HG02884 (cell line): ENCODE results near the gene DAAM1.

Experiments
- ATAC-seq: cut with Tn5 transposase; IDR thresholded peaks from one replicate; pipeline ENCODE4 v1.9.1; 2021; ENCODE audit warnings: mild to moderate bottlenecking, moderate library complexity; ENCODE audit not compliant: unreplicated experiment

DAAM1 gene

DNA sequence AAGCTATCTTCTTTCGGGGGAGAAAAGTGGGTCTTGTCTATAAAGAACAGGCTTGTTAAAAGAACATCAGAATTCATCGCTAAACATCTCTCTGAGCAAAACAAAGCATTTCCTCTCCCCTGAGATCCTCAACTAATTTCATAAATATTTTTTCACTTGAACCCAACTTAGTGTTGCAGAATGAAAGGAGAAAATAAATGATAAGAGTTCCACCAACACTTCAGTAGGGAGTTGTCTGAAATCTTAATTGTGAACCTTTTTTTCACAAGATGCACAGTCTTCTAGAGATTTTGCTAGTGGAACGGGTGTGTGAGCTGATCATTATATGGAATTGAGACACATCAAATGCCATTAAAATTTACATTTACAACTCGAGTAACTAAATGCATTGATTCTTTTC, 1.3 kb upstream of the DAAM1 start:
- ATAC-seq: no peak

DNA sequence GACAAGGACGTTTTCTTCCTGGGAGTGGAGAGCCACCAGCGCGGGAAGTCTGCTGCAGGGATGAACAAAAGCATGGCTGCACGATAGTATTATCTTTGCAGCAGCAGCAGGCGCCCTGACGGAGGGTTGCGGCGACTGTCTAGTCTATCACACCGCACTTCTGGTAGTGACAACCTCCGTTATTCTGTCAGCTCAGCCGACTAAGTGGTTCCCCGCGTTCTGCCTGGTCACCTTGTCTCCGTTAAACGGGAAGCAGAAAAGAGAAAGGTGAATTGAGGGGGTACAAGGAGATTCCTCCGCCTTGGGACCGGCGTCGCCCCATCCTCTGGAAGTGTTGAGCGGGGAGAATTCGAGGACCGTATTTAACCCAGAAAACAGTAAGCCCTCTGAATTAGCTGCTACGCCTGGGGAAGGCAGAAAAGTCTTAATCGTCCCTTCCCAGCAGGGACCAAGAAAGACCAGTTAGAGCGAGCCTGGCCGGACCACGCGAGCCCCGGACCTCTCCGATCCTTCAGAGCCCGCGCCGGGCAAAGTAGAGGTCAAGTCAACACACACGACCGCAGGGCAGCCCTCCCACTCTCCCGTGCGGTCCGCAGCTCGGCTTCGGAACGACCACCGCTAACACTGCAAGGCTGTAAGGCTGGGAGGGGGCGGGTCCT, 536 bp upstream of the DAAM1 start:
- peak; percentile 14 for ATAC-seq

DNA sequence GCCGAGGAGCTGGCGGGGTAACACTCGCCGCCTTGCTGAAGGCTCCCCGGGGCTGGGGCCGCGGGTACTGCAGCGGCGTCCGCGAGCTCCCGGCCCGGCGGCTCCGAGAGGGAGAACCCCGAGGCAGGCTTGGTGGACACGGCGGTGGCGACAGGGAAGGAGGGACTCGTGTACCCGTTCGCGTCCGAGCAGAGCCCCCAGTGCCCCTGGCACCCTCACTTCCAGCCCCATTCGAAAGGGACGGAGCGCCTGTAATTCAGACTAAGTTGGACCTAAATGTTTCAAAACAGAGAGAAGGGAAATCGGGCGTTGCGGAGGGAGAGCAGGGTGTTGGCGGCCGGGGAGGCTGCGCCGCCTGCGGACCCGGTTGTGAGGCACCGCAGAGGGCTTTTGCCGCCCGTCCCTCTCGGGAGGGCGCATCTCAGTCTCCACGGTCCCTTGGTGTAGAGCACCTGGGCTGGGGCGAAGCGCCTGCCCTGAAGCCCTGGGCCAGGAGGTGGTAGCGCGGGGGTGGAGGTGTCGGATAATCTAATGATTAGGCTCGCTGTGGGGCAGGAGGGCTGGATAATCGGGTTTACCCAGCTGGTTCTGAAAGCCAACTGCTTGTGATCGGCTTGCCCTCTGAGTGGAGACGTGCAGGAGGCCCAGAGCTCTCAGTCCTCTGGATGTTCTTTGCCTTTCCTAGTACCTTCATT, 771 bp downstream of the DAAM1 start:
- ATAC-seq: peak; percentile 13

DNA sequence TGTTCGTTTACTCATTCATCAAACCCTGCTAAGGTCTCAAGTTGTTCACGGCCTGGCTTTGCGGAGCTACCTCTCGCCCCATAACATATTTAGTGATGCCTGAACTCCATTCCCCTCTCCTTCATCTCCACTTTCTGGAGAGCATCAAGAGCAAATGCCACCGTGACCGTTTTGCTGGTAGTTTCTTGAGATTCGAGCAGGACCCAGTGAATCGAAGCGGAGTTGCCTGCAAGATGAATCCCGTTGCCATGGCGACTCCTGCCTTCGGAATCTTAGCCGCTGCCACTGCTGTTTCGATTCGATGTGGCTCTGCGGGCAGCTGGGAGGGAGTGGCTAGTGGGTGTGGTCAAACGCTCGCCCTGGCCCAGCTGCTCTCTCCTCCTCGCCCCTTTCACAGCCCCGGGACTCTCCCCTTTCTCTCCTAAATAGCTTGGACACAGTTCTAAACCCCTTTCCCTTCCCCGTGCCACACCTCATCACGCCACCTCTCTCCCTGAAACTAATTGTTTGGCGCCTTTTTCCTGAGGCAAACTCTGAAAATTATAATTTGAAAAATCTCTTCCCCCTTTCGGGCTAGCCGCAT, 1.4 kb downstream of the DAAM1 start:
- ATAC-seq: peak; percentile 41

DNA sequence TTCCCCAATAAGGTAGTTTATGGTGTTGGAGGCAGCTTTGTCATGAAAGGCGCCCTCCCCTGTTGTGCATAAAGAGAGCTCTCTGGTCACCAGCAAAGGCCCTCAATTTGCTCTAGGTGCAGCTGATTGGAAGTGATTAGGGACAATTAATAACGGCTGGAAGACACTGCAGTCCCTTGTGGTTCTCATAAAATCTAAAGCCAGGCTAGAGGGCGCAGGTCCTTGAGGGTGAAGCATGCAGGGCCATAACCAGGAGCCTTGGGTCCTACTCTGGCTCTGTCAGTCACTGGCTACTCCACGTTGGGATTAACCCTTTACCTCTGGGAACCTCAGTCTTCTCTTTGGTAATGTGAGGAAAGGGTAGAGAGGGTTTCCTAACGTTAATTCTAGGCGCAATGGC, 1.9 kb downstream of the DAAM1 start:
- ATAC-seq: peak; percentile 9

DNA sequence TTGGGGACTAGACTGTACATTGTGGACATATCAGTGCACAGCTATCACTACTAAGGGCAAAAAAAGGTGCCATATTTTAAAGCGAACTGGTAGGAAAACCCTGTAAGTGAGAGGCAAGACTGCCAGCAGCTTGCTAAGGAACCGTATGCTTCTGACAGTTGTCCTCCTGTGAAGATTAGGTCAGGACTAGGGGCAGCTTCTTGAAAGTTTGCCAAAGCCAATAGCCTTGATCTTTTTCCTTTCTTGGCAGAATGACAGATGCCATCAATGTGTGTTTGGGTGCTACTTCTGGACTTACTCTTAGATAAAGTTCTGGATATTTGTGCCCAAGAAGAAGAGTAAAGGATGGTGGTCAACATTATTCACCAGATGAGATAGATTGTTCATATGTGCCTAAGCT, 7.4 kb downstream of the DAAM1 start:
- no peak for ATAC-seq

DNA sequence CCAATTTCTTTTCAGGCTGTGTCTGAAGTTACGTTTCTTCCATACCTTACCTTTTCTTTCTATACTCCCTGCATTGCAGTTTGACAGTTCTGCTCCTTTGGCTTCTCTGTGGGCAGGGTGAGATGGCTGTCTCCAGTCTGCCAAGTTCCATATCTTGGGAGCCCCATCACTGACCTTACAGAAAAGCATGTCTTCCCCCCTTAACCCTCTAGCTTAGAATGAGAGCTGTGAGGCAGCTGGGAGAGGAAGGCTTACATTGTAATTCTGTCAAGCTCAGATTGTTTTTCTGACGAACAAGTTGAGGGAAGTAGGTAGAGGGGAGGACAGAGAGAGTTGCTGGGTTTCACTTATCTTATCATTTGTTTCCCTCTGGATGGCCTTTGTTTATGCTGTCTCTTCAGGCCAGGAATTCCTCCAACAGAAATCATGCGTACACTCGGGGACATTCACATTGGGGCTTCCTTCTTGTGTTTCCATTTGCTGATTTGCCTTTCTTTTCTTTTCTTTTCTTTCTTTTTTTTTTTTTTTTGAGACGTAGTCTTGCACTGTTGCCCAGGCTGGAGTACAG, 9.3 kb downstream of the DAAM1 start:
- no peak for ATAC-seq

DNA sequence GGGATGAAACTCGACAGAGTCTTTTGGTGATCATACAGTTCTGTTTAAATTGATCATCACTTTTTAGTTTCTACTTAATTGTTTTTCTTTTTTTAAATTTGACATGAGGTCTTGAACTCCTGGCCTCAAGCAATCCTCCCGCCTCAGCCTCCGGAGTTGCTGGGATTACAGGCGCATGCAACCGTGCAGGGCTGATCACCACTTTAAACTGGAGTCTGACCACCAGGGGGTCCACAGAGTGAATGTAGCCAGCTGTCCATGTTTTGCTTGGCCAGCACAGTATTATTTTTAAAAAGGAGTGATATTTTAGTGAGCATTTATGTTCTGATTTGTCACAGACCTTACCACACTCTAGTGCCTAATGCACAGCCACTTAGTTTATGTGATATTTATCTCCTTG, 10.7 kb downstream of the DAAM1 start:
- no peak for ATAC-seq

DNA sequence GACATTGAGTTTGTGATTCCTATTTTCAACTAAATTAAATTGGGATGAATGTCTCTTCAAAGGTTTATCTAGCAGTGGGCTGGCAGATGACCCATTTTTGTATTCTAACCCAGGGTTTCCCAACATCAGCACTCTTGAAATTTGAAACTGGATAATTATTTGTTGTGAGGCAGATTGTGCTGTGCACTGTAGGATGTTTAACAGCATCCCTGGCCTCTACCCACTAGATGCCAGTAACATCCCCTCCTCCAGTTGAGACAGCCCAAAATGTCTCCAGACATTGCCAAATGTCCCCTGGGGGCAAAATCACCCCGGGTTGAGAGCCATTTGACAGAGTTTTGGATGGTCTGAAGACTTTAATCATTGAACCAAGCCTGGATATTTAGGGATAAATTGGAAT, 11.1 kb downstream of the DAAM1 start:
- ATAC-seq: no peak

DNA sequence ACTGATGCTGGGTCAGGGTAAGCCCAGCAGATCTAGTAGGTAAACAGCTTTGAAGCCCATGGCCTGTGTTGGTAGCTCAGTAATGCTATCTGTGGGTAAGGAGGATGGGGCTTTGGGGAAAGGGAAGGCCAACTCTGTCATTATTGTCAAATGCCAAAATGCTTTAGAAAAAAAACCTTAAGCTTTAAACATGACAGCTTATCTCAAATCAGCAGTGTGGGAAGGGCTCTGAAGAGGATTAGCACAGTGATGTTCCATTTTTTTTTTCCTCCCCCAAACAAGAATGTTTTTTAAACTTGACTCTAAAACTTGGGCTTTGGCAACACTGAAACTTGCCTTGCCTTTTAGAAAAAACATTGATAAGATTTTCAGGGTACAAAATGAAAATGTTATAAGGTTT, 11.7 kb downstream of the DAAM1 start:
- ATAC-seq: no peak

DNA sequence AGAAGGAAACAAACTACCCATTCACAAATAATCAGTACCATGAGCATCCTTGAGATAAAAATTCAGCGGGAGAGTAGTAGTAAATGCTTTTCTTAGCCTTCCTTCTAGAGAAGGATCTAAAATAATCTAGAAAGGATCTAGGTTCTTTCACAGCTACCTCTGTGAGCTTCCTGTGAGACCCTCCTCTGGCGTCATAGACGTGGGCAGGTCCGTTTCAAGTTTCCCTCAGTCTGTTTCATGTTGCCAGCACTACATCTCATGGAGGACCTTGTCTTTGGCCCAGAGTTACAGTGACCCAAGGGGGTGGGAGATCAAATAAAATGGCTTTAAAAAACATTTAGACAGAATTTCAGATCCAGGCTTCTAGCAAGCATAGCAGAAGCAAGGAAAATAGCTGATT, 13.6 kb downstream of the DAAM1 start:
- ATAC-seq: no peak

DNA sequence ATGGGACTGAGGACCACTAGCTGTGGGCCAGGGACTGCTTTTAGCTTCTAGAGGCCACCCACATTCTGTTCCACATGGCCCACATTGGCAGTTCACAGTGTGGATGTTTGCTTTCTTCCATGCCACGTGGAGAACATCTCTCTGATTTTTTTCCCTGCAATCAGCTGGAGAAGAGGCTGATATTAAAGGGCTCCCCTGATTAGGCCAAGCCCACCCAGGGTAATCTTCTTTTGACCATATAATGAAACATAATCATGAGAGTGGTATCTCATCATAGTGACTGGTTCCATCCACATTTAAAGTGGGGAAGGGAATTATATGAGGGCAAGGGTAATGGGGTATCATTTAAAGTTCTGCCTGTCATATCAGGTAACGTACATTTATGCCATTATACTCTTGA, 15.8 kb downstream of the DAAM1 start:
- ATAC-seq: no peak

DNA sequence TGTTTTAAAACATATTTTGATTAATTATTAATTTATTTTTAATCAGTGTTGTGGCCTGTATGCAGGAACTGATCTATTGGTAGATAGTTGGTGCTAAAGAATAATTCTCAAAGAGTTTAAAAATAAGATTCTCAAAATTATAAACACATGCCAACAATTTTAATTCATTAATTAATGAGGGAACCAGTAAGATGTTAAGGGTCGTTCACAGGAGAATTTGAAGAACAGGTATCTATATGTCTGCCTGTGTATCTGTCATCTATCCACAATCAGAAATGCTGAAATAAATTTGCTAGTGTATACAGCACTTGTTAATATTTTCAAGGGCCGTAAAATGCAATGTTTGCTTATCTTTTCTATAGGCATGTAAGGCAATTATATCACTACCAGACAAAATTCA, 18.4 kb downstream of the DAAM1 start:
- no peak for ATAC-seq

DNA sequence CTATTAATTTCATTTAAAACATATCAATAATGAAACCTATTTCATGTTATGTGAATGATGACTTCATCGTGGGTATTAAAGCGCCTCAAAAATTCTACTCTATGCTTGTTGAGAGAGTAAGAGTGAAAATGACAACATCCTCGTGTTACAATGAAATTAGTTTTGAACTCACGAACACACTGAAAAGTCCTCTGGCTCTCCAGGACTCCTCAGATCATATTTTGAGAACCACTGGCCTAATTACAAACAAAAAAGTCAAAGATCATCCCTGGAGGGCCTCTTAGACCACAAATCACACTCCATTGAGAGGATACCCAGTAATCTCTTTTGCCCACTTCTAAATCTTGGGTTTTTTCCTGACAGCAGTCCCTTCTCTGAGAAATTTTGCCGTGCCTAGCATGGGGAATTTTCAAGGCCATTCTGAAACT, 19.1 kb downstream of the DAAM1 start:
- no peak for ATAC-seq

DNA sequence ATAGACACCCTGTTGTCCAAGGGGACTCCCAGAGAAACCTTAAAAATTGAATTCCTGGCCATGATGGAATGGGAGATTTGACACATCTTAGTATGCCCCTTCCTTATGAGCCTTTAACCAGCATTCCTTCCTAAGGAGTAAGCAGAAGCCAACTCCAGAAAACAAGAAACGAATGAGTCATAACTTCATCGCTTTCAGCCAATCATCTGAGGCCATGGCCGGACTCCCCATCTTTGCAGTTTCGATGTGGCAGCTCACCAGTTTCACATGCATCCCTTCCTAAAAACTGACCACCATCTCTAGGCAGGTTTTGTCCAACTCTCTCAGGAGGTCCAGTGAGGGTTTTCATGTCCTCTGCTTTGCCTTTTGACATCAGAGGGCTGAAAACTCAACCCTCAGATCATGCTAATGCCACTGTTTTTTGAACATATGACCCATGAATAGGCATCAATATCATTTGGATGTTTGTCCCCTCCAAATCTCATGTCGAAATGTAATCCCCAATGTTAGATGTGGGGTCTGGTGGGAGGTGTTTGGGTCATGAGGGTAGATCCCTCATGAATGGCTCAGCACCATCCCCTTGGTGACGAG, 19.9 kb downstream of the DAAM1 start:
- ATAC-seq: no peak

DNA sequence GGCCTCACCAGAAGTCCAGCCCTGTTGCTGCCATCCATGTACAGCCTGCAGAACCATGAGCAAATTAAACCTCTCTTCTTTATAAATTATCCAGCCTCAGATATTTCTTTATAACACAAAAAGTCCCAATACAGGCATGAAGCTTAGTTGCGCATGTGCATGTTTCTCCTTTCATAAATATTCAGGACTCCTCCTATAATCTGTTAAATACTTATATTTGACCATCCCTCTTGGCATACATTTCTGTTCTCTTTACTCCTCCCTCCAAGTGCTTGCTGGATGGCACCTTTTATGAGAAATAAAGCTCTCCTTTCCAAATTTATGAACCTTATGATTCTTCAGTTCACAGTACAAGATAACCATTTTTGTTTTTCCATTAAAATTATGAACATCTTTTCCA, 20.5 kb downstream of the DAAM1 start:
- ATAC-seq: no peak

DNA sequence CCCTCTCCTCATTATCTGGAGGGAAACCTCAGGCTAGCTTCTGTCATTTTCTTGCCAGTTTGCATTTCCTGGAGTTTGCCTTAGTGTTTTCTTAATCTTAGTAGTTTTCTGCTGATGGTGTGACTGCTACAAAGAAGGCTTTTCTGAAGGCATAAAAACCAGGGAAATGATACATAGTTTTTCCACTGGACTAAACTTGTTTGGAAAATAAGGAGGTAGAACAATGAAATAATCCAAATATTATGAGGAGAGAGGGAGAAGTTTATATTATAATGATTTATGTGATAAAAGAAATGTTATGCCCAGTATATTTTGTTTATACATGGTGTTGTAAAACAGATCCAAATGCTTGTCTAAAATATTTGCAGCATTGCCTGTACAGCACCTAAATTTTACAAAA, 22.2 kb downstream of the DAAM1 start:
- no peak for ATAC-seq

DNA sequence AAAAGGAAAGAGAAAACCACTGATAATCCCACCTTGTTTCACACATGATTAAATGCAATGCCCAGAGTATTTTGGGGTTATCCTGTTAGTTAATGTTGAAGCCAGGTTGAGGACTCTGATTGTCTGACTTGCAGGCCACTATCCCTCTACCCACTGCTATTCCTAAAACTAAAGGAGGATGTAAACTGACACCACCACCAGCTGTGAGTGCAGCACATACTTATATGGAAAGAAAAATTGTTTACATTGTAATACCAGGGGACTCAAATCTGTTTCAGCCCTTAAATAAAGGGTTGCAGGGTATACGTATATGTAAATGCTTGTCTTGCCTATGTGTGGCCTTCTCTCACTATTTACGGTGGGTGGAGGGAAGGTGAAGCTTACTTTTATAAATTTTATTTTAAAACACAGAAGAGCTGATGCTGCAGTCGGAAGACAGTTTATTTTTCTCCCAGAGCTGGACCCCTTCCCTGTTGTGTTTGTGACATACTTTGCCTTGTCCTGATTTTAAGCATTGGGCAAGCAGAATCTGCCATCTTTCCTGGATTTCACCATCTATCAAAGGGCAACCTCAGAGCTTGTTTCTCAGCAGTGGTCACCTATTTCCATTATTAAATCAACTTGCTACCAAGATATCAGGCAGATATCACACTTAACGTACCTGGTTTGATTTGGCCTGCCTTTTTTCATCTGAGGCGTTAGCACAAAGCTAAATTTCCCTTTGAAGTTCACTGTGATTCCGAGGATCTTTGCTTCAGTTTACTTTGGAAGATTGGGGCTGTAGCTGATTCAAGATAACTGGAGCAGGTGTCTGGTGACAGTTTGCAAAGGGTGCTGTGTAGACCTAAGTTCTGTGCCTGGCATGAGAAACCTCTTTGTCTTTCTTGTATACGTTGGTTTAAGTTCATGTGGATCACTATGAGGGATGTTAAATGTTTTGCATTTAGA, 25.2 kb downstream of the DAAM1 start:
- ATAC-seq: no peak

DNA sequence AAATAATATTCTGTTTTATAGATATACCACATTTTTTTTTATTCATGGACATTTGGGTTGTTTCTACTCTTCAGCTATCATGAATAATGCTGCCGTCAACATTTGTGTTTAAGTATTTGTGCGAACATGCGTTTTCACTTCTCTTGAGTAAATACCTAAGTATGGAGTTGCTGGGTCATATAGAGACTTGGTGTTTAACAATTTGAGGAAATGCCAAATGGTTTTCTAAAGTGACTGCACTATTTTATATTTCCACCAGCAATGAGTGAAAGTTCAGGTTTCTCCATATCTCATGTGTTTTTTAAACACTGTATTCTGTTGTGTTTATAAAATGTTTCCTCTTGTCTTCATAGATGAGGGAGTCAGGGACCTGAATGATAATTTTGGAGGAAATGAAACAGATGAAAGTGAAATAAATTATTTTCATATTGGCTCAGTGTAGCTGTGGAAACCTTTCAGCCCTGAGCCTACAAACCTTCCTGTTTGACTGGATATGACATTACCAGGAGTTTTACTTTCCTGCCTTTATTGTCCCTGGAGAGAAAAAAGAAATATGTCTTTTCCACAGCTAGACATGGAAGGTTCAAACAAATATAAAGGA, 26.3 kb downstream of the DAAM1 start:
- peak; percentile 71 for ATAC-seq

DNA sequence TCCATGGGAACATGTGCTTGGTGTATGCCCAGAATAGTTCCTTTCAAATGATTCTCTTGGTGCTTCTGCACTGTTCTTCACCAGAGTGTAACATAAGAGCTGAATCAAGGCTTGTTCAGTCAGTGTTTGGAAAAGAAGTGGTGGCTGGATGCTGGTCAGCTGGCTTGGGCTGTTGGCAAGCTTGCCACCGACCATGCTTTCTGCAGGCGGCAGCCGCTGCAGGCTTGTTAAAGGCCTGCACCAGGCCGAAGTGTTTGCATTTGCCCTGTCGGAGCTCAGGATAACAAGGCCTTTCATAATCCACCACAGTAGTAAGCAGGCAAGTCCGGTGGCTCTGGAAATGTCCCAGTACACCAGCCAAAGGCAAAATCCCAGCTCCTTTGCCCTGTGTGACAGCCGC, 26.9 kb downstream of the DAAM1 start:
- ATAC-seq: no peak
